ENCODE results near the gene SLC39A11. TPM values are rescaled to one million over a fixed set of nuclear protein-coding genes. Genes with fewer than 3 reads are reported as not detected.
"Not testable (repeated sequence)": the region's sequence is repeated elsewhere in the genome, so short reads cannot be mapped to it uniquely, and the experiment has no call there.

The SLC39A11 gene
- total RNA-seq, 1 donor = 15.8 TPM

DNA sequence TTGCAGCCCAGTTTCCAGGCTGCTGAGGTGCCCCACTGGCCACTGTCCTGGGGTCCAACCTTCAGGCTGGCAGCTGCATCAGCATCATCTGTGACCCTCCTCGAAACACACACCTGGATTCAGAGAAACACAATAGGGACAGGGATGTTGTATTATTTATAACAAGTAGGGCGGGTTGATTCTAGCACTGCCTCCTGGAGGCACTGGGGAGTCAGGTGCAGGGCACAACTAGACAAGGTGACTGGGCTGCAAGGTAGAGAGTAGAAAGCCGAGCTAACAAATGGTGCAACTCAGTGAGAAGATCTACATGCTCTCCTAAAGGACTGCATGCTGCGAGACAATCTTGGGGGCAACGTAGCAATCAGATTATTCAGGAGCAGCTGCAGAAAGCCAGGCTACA is 317.3 kb downstream of the SLC39A11 start:
- H3K4me3 ChIP-seq (ENCODE audit: low read depth, low read length) = no peak overlapping the region
- TF ChIP-seq CTCF (IDR thresholded peaks at IDR 0.05; ENCODE audit: insufficient read depth, low read length) = no peak
- no peak for DNase-seq (ENCODE audit: low read depth)

GRCh38 chr17:72774236-72774635 is 318.3 kb downstream of the SLC39A11 start:
- H3K4me3 ChIP-seq (ENCODE audit: low read depth, low read length) = no peak overlapping the region
- no peak for DNase-seq (ENCODE audit: low read depth)
- TF ChIP-seq CTCF (IDR thresholded peaks at IDR 0.05; ENCODE audit: insufficient read depth, low read length) = no peak

DNA sequence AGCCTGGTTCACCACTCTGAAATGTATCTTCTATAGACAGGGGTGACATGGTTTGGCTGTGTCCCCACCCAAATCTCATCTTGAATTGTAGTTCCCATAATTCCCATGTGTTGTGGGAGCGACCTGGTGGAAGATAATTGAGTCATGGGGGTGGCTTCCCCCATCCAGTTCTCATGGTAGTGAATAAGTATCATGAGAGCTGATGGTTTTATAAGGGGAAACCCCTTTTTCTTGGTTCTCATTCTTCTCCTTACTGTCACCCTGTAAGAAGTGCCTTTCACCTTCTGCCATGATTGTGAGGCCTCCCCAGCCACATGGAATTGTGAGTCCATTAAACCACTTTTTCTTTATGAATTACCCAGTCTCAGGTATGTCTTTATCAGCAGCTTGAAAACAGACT is 319.3 kb downstream of the SLC39A11 start:
- DNase-seq (ENCODE audit: low read depth); H3K4me3 ChIP-seq (ENCODE audit: low read depth, low read length): not testable (repeated sequence)

- no peak for DNase-seq (ENCODE audit: low read depth)
- H3K4me3 ChIP-seq (ENCODE audit: low read depth, low read length) = no peak overlapping the region
- no peak for TF ChIP-seq CTCF (IDR thresholded peaks at IDR 0.05; ENCODE audit: insufficient read depth, low read length)
Observed at GRCh38 chr17:72772331-72772821, 320.1 kb downstream of the SLC39A11 start.

- no peak for DNase-seq (ENCODE audit: low read depth)
- no peak overlapping the region for H3K4me3 ChIP-seq (ENCODE audit: low read depth, low read length)
- no peak for TF ChIP-seq CTCF (IDR thresholded peaks at IDR 0.05; ENCODE audit: insufficient read depth, low read length)
Observed at GRCh38 chr17:72771734-72772133, 320.8 kb downstream of the SLC39A11 start.

GRCh38 chr17:72766761-72767356 is 325.6 kb downstream of the SLC39A11 start:
- H3K4me3 ChIP-seq (ENCODE audit: low read depth, low read length) = no peak overlapping the region
- no peak for DNase-seq (ENCODE audit: low read depth)
- no peak for TF ChIP-seq CTCF (IDR thresholded peaks at IDR 0.05; ENCODE audit: insufficient read depth, low read length)

DNA sequence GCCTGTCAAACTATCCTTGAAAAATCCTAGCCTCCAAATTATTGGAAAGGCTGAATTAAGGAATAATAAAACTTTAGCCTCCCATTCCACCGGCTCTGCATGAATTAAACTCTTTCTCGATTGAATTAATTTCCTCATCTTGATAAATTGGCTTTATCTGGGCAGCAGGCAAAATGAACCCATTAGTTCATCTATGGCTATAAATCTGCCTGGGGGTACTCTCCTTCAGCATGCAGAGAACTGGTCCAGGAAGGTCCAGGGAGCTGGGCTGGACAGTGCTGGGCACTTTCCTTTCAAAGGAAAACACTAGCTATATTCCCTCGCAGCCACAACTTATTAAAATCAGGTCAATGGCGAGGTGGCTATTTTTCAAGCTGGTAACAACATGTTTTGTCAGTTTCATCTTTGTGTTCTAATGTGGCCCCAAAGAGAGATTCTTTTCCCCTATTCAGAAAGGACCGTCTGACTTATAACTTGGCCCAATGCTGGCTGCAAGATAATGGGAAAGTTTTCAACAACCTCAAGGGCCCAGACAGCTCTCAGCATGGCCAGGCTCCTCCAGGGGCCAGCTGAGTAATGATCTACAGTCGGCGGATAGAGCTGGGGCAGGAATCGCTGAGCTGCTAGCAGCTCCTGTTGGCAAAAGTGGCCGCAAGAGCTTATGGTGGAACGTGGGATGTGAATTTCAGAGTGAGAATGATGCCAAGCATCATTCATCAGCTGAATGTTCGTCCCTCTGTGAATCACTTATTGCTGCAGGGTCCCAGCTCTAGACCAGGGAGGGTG is 326.9 kb downstream of the SLC39A11 start:
- no peak for TF ChIP-seq CTCF (IDR thresholded peaks at IDR 0.05; ENCODE audit: insufficient read depth, low read length)
- H3K4me3 ChIP-seq (ENCODE audit: low read depth, low read length) = no peak overlapping the region
- no peak for DNase-seq (ENCODE audit: low read depth)

Measured in fibroblast of the aortic adventitia (primary cell).